Glomerular visceral epithelial cell (primary cell): ENCODE data around the gene METTL8.
A peak's percentile ranks its signal among the peaks of the same experiment; 100 is the strongest.
"Not testable (repeated sequence)": the region's sequence is repeated elsewhere in the genome, so short reads cannot be mapped to it uniquely, and the experiment has no call there.

Experiments
- DNase-seq: peaks from one replicate; pipeline ENCODE4 v3.0.0-alpha.2; 2016; ENCODE audit errors: extremely low spot score

Gene METTL8

GRCh38 chr2:171402906-171403580 is 30.7 kb downstream of the METTL8 start:
- peak; percentile 20 for DNase-seq

- DNase-seq = no peak
These were observed 31.8 kb downstream of the METTL8 start for GRCh38 chr2:171401947-171402346.

DNA sequence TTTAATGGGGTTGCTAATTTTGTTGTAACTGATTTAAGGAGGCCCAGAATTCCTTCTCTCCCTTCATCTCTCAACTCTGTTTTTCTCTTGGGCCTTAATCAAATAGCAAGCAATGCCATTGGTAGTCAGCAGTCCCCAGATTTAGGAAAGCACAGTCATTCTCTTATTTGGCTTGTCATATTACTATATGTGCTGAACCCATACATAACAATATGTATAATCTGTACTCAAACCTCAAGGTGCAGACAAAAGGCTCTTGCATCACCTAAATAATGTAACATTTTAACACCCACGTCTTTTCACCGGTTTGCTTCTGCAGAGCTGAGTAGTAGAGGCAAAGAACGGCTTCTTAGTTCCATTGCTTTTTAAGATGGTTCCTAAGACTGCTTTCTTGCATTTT is 33.4 kb downstream of the METTL8 start:
- no peak for DNase-seq

- no peak for DNase-seq
These were observed 34.5 kb downstream of the METTL8 start for GRCh38 chr2:171399292-171399691.

DNA sequence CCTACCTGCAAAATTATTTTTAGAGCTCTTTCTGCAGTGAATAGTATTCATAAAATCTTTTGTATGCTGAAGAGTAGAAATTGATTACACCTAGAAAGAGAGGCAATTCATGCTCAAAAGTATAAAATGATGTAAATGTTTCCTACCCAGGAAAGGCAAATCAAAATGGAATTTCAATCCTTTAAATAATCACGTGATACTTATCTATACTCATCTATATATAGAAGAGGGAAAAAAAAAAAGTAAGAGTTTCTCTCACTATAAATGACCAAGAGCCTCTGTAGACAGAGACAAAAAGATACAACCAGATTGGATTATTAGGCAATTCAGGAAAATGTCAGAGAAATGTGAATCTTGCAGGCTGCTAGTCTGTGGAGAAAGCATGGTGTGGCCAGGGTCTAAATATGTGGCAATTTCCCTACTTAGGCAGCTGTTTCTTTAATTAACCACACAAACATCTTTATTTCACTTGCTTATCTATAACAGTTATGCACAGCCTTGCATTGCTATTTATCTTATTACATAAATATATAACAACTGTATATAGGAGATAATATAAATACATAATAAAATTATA is 39.5 kb downstream of the METTL8 start:
- DNase-seq = no peak

DNA sequence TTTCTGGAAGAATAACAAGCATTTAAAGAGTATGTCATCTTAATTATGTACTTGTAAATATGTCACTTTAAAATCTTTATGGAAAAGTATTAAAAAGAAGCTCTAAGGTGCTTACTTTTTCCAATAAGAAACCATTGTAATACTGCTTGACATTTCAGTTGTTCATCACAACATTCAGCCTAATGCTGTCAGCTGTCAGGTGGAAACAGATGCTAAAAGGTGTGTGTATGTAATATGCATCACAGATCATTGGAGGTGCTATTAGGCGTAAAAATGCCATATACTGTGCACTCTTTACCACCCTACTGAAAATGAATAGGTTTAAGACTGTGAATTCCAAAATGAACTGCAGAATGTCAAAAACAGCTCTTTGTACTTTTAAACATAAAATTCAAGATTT is 40.3 kb downstream of the METTL8 start:
- DNase-seq = no peak

GRCh38 chr2:171391532-171391931 is 42.3 kb downstream of the METTL8 start:
- no peak for DNase-seq

DNA sequence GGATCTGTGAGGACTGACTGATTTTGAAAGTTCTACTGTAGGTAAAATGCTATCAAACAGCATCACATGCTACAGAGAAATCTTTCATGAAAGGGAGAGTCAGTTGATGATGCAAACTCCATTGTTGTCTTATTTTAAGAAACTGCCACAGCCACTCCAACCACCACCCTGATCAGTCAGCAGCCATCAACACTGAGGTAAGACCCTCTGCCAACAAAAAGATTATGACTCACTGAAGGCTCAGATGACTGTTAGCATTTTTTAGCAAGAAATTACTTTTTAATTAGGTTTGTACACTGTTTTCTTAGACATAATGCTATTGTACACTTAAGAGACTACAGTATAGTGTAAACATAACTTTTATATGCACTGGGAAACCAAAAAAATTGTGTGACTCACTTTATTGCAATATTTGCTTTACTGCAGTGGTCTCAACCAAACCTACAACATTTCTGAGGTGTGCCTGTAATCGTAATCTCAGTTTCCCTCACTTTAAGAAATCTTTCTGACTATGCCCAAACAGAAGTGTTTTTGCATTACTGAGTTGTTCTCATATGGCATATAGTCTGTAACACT is 42.8 kb downstream of the METTL8 start:
- DNase-seq = peak; percentile 37

DNA sequence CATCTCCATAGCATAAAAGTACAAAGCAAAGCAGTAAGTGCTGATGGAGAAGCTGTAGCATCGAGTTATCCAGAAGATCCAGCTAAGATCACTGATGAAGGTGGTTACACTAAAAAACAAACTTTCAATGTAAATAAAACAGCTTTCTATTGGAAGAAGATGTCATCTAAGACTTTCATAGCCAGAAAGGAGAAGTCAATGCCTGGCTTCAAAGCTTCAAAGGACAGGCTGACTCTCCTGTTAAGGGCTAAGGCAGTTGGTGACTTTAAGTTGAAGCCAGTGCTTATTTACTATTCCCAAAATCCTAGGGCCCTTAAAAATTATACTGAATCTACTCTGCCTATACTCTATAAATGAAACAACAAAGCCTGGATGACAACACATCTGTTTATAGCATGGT is 44.0 kb downstream of the METTL8 start:
- no peak for DNase-seq

- DNase-seq = peak; percentile 37
These were observed 44.5 kb downstream of the METTL8 start for GRCh38 chr2:171389325-171389724.

GRCh38 chr2:171387052-171387451 is 46.7 kb downstream of the METTL8 start:
- DNase-seq = no peak

DNA sequence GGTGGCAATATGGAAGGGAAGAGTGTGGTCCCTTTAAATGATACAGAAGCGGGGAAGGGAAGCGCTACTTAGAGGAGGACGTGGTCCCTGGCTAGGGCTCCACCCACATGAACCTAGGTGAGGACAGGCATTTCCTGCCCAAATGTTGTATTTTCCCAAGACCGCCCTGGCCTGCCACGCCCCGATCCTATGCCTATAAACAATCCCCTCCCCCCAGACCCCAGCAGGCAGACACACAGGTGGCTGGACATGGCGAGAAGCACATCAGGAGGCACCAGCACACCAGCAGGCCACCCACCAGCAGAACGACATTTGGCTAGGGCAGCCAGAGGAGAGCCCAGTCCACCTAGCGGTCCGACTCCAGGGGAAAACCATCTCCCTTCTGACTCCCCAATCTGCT is 47.2 kb downstream of the METTL8 start:
- DNase-seq = no peak

DNA sequence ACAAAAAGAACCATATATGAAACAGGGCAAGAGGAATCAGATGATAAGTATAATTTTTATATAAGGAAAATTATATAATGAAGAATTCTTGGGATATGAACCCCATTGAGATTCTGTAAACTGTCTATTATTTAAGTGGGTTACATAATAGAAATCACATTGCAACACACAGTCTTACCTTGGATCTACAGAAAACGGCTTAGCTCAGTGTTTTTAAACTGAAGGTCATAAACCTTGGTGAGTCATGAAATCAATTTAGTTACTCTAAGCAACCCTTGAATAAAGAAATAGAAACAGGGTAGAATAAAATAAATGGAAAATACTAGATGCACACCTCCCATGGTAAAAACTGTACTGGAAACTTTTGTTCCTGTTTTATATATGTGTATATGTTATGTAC is 50.7 kb downstream of the METTL8 start:
- DNase-seq = no peak

- not testable (repeated sequence) for DNase-seq
These were observed 51.6 kb downstream of the METTL8 start for GRCh38 chr2:171382175-171382574.

DNA sequence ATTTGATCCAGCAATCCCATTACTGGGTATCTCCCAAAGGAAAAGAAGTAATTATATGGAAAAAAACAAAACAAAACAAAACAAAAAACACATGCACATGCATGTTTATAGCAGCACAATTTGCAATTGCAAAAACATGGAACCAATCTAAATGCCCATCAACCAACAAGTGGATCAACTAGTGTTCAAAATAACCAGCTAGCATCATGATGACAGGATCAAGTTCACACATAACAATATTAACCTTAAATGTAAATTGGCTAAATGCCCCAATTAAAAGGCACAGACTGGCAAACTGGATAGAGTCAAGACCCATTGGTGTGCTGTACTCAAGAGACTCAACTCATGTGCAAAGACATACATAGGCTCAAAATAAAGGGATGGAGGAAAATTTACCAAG is 55.9 kb downstream of the METTL8 start:
- DNase-seq = not testable (repeated sequence)

GRCh38 chr2:171367692-171368091 is 66.1 kb downstream of the METTL8 start:
- no peak for DNase-seq

- DNase-seq = no peak
These were observed 68.0 kb downstream of the METTL8 start for GRCh38 chr2:171365778-171366177.

GRCh38 chr2:171365232-171365631 is 68.6 kb downstream of the METTL8 start:
- no peak for DNase-seq

- DNase-seq = no peak
These were observed 71.4 kb downstream of the METTL8 start for GRCh38 chr2:171362396-171362795.

DNA sequence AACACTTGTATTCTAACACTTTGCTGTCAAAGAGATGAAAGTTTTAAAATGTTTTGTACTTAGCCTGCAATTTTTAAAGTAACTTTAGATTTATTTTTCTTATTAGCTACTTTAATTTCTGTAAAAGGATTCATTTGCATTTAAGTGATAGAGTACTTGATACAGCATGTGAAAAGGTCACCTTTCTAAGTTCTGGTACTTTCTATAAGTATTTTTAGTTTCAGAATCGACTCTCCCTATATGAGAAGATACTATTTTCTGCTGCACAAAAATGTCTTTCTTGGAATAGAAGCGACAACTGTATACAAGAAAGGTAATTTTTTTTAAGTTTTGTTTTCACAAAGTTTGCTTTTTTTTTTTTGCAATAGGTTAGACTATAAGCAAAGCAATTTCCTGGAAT is 72.9 kb downstream of the METTL8 start:
- no peak for DNase-seq

- DNase-seq = not testable (repeated sequence)
These were observed 80.0 kb downstream of the METTL8 start for GRCh38 chr2:171353746-171354145.

DNA sequence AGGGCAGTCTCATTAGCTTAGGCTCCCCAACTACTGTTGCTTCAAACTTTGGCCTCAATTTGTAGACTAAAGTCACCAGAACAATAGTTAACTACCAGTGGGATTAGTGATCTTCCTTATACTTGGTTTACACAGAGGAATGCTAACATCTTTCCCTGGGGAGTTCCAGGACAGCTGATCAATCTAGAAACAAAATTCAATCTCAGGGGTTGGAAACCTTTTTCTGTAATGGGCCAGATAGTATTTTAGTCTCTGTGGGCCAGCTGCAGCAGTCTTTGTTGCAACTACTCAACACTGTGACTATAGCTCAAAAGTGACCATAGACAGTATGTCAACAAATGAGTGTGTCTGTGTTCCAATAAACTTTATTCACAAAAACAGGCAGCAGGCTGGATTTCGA is 85.7 kb downstream of the METTL8 start:
- no peak for DNase-seq

DNA sequence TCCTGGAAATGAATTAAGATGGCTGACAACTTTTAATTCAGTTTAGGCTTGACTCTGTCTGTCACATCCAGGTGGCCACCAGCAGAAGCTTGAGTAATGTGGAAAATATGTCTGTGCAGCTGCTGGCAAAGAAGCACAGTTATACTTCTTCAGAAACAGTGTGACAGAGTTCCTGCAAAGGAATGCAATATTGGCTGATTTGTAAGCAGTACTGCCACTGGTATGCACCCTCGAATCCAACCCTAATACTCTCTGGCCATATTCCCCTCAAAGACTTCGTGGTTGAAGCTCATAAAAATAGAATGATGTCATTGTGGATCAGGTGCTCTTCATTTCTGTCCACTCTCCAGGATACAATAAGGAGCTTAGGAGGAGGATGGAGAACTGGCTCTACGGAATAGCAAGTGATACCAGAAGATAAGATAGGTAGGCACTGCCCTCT is 86.2 kb downstream of the METTL8 start:
- peak; percentile 94 for DNase-seq
